Activated CD4-positive, alpha-beta T cell treated with anti-CD3 and anti-CD28 coated beads for 24 hours (primary cell): ENCODE measurements around the gene CPAMD8.
"Not testable (repeated sequence)": the region's sequence is repeated elsewhere in the genome, so short reads cannot be mapped to it uniquely, and the experiment has no call there.

Source experiments
- DNase-seq, 2 donors: peaks; one replicate each; pipeline ENCODE4 v3.0.0-alpha.2; 2020; ENCODE audit warnings: low read depth in 2 of 2

CPAMD8 gene

DNA sequence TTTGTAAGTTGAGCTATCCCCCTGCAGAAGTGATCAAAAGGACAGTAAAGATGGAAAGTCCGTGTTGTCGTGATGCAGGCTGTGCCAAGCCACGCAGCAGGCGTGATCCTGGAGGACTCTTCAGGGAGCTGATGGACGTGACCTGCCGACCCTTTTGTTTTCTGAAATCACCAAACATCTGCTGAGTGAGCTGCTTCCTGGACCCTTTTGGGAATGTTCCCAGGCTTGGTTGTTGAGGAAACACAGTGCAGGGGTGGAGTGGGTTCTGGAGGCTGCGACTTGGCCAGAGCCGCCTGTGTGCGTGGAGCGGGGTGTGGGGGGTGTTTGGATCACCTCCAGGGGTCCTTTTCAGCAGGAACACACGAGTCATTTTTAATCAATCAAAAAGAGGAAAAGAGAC, 15.4 kb upstream of the CPAMD8 start:
- no peak for DNase-seq

DNA sequence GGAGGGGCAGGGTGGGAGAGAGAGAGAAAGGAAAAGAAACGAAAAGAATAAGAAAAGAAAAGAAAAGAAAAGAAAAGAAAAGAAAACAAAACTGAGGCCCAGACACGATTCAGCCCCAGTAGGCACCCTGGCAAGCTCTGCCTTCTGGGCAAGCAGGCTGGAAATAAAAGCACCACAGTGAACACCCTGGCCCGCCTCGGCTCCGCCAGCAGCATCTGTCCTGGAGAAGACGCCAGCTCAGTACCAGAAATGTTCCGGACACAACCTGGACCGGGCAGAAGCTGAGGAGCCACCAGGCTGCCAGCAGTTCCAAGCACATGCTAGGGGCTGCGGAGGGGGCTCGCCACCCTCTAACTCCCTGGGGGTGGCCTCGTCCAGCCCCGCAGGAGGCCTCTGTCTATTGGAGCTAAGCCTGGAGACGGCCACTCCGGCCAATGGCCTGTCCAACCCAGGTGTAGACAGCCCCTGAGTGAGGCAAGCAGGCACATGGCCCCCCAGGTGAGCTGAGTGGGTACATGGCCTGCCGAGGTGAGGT, 11.4 kb upstream of the CPAMD8 start:
- no peak for DNase-seq

DNA sequence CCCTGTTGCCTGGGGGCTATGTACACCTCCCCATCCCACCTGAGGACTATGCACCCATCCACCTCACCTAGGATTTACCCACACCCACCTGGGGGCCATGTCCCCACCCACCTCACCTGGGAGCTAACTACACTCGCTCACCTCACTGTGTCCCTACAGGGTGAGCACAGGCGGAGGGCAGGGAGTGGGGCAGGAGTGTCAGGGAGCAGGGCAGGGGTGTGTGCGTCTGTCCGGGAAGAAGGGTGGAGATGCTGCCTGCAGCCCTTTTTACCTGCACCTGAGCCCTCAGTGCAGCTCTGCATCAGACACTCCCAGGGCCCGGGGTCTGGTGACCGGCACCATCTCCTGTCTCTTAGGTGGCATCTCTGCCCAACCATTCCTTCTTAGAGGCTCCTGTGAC, 10.6 kb upstream of the CPAMD8 start:
- no peak for DNase-seq

DNA sequence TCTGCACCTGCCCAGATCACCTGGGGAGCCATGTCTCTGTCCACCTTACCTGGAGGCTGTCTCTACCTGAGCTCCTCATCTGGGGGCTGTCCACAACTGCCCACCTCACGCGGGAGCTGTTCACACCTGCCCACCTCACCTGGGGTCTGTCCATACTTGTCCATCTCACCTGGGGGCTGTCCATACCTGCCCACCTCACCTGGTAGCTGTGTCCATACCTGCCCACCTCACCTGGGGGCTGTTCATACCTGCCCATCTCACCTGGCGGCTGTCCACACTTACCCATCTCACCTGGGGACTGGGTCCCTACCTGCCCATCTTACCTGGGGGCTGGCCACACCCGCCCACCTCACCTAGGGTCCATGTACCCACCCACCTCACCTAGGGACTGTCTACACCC, 10.0 kb upstream of the CPAMD8 start:
- DNase-seq = no peak

DNA sequence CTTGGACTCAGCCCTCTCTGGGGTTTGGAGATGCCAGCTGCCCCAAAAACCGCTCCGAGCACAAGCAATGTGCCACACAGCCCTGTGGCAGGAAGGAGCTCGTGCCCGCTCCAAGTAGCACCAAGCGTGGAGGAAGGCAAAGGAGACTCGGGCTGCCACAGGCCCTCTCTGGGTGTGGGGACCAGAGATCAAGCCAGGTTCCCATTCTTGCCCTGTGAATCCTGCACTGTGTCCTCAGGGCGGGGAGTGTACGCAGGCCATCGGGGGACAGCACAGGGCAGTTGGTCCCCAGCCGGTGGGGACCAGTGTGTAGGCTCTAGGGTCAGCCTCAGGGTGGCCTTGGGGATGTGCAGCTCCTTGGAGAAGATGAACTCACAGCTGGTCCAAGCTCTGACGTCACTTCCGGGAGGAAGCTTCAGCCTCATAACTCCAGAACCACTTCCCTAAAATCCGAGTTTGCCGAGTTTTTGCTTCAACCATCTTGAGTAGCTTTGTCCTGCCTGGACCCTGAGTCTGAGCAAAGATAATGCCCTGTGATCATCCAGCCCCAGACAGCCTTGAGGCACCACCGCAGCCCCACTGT, 9.3 kb upstream of the CPAMD8 start:
- no peak for DNase-seq

DNA sequence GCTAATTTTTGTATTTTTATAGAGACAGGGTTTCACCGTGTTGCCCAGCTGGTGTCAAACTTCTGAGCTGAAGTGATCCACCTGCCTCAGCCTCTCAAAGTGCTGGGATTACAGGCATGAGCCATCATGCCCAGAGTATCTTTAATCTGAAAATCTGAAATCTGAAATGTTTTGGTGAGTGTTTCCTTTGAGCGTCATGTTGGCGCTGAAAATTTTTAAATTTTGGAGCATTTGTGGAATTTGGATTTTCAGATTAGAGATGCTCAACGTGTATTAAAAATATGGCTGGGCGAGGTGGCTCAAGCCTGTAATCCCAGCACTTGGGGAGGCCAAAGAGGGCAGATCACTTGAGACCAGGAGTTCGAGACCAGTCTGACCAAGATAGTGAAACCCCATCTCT, 5.1 kb upstream of the CPAMD8 start:
- no peak for DNase-seq

DNA sequence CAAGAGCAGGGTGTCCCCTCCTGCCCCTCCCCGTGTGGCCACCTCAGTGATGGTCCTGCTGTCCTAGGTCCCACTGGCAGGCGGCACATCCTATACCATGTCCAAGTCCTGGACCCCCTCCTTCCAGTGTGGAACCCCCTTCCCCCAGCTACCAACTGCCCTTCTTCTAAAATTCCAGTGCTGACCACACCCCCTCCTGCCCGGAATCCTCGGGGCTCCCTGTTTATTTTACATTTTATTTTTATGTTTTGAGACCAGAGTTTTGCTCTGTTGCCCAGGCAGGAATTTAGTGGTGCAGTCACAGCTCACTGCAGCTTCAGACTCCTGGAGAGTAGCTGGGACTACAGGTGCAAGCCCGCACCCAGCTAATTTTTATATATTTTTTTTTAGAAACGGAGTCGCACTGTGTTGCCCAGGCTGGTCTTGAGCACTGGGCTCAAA, 945 bp upstream of the CPAMD8 start:
- no peak for DNase-seq

DNA sequence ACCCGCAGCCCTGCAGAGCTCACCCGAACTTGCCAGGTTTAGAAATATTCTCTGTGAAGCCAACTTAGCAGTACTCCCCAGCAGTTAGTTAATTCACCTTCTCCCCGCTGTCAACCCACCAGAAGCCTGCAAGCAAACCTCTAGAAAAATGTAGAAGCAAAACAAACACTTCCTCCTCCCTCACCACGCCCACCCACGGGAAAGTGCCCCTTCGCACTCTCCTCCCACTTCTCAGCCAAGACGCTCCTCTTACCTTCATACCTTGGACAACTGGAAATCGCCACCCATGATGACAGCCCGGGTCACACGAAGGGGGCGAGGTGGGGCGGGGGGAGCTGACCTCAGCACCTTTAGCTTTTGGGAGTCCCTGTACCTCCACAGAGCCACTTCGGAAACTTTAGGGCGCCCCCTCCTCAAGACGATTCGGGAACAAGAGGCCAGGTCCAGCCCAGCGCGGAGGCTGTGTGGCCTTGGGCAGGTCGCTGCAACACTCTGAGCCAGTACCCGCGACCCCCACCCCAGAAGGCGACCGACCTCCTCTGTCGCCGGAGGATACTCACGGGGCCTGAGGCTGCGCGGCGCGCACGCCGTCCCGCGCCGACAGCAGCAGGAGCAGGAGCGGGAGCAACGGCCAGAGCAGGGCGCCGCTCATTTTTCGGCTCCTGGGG, 485 bp downstream of the CPAMD8 start:
- no peak for DNase-seq

DNA sequence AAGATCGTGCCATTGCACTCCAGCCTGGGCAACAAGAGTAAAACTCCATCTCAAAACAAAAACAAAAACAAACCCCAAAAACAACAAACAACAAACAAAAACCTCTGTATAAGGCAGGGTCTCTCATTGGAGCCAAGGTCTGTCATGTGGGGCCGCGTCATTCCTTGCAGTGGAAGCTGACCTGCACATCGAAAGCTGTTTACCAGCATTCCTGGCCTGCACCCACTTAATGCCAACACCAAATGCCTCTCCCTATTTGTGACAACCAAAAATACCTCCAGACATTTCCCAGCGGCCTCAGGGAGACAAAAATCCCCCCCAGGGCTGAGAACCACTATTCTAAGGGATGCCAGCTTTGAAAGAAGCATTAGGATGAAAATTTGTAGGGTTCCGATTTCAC, 1.2 kb downstream of the CPAMD8 start:
- DNase-seq = no peak

DNA sequence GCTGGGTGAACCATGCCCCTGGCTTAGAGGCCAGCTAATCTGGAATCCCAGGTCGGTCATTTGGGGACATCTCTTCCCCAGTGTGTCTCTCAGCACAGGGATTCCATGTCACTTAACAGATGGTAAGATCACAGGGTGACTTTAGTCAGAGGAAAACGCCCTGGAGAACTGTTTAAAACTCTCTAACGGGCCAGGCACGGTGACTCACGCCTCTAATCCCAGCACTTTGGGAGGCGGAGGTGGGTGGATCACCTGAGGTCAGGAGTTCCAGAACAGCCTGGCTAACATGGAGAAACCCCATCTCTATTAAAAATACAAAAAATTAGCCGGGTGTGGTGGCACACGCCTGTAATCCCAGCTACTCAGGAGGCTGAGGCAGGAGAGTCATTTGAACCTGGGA, 1.7 kb downstream of the CPAMD8 start:
- DNase-seq = not testable (repeated sequence)

DNA sequence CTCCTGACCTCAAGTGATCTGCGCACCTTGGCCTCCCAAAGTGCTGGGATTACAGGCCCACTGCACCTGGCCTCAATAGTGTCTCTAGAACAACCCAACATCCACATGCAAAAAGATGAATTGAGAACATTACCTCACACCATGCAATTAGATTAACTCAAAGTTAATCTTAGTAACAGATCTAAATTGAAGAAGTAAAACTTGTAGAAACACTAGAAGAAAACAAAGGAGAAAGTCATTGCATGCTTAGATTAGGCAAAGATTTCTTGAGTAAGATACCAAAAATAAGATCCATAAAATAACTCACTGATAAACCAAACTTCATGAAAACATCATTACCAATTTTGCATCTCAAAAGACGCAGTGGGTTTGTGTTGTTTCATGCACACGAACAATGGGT, 2.8 kb downstream of the CPAMD8 start:
- DNase-seq = no peak

DNA sequence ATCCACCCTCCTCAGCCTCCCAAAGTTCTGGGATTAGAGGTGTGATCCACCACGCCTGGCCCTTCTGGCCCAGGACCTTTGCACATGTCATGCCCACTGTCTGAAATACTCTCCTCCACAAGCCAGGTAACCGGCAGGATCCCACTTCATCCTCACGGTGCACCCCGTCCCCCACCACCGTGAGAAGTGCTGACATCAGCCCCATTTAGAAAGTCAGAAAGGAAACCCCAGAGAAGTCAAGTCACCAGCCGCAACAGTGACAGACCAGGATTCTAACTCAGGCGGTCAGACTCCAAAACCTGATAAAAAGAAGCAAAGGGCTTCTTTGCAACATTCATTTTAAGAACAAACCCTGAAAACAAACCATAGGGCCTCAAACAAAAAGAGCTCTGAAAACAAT, 3.9 kb downstream of the CPAMD8 start:
- no peak for DNase-seq

DNA sequence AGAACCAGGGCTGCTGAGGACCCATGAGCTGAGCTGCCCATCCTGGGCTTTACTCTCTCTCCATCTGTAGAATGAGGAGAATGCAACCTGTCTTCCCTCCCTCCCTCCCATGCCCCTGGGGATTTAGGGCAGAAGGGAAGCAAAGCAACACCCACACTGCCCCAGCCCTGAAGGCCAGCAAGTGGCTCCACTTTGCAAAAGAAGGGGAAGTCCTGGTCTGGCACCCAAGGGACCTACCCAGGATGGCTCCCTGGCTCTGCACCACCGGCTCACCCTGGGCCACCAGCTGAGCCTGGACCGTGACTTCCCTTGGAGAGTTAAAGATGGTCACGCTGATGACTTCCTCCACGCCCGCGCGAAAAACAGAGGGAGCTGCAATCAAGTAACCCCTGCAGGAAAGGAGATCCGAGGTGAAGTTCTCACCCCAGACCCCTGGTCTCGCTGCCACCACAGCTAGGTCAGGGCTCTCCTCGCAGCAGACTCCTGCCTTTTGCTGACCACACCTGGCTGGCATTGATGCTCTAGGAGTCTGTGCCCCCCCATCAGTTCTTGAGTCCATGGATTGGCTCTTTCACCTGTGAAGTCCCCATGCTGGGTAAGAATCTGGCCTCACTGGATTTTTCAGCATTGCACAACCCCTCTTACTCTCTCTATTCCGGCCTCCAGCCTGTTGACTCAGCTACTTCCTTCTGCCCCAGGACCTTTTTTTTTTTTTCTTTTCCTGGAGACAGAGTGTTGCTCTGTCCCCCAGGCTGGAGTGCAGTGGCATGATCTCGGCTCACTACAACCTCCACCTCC, 4.6 kb downstream of the CPAMD8 start:
- no peak for DNase-seq

DNA sequence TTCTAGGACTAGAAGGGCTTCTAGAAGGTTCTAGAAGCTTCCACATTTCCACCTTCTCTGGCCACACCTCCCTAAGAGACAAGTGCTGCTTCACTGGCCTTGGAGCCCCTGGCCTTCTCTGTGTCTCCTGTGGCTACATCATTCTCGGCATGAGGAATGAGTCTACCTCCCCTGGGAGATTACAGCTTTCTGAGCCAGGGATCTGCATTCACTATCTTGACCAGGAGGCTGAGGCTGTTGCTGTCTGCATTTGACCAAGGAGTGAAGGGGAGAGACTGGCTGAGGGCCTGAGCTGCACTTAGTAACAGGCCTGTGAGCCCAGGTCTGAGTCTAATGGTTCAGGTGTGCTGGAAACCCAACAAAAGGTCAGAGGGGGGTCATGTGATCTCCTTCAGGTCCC, 5.3 kb downstream of the CPAMD8 start:
- no peak for DNase-seq

DNA sequence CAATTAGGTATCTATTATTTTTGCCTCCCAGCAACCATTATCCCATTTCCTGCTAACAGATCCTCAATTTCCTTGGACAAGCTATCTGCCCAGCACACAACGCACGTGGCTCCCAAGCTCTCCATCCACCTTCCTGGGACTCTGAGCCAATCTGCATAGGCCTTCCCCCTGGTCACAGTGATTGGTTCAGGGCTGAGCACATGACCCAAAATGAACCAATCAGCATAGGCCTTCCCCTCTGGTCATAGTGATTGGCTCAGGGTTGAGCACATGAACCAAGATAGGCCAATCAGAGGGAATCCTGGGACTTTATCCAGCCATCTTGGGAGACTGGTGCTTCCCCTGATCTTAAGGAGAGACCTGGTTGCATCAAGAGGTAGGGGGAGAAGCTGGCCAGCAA, 5.8 kb downstream of the CPAMD8 start:
- no peak for DNase-seq

DNA sequence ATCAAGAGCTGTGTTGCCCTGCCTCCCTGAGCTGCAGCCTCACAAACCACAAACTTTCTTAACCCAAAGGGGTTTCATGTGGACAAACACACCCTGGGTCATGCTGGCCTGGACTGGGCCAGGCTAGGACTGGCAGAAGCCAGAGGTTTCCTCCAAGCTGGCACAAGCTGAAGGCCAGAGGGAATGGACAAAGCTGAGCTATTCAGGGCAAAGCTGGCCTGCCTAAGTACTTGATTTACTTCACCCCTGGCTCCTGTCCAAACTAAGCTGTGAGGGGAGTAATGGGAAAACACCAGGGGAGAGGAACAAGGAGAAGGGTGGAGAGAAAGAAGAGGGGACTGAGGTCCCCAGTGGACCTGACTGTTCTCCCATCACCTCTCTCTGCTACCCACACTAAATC, 6.2 kb downstream of the CPAMD8 start:
- DNase-seq = no peak

DNA sequence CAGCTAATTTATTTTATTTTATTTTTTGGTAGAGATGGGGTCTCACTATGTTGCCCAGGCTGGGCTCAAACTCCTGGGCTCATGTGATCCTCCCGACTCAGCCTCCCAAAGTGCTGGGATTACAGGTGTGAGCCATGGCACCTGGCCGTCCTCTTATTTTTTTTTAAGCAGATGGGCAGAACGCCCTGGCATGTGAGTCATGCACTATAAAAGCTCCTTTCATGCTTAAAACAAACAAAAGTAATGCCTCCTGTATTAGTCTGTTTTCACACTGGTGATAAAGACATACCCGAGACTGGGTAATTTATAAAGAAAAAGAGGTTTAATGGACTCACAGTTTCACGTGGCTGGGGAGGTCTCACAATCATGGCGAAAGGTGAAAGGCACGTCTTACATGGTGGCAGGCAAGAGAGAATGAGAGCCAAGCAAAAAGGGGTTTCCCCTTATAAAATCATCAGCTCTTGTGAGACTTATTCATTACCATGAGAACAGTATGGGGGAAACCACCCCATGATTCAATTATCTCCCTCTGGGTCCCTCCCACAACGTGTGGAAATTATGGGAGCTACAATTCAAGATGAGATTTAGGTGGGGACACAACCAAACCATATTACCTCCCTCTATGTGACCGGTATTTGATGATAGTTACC, 12.3 kb downstream of the CPAMD8 start:
- DNase-seq = not testable (repeated sequence)

DNA sequence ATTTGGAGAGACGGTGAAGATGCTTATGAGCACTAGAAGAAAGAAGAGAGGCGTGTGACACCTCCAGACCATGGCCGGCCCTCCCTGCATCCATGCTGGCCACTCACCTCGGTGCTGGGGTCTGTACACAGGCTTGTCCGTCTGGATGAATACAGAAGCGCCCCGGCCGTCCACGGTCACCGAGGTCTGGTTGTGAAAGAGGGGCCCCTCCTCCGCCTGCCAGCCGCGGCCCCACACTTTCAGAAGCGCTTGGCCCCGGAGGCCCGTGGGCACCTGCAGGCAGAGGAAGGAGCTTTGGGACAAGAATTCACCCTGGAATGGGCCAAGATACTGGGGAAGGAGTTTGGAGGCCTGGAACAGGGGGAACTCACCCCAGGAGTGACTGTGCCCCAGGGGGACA, 15.1 kb downstream of the CPAMD8 start:
- no peak for DNase-seq

DNA sequence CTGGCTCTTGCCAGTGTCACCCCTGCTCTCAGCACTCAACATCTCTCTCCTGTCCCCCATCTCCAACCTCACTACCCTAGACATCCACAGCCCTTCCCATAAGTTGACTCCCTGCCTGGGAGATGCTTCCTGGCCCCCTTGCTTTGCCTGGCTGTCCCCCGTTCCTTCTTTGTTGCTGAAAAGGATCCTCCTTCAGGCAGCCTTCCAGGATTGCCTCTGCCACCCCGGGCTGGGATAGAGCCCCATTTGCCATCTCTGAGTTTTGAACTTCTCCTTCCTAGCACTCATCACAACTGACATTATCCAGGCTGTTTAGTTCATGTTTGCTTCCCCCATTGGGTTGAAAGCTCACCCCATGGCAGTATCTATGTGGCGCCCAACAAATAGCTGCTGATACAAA, 20.0 kb downstream of the CPAMD8 start:
- no peak for DNase-seq

DNA sequence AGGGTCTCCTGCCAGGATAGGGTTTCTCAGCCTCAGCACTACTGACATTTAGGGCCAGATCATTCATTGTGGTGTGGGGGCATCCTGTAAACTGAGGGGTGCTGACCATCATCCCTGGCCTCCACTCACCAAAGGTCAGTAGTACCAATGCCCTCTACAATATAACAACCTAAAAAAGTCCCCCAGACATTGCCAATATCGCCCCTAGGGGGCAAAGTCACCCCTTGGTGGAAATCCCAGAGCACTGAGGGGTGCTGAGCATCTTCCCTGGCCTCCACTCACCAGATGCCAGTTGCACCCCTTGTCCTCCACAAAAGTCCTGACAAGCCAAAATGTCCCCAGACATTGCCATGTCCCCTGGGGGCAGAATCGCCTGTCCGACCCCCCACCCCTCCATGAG, 21.6 kb downstream of the CPAMD8 start:
- DNase-seq = no peak

DNA sequence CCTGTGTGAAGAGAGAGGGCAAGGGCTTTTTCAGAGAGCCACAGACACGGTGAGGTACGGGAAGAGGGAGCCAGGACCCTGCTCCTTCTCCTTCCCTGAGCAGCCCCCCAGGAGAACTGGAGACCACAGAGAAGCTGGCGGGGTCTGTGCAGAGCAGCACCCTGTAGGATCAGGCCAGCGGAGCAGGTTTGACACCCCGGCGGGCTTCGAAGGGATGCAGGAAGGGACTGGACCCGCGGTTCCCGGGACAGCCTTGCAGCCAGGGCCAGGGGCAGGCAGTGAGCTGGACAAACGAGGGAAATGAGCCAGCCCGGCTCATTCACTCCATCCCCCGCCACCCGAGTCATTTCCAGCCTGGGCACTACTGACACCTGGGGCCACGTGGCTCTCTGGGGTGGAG, 22.2 kb downstream of the CPAMD8 start:
- DNase-seq = no peak

DNA sequence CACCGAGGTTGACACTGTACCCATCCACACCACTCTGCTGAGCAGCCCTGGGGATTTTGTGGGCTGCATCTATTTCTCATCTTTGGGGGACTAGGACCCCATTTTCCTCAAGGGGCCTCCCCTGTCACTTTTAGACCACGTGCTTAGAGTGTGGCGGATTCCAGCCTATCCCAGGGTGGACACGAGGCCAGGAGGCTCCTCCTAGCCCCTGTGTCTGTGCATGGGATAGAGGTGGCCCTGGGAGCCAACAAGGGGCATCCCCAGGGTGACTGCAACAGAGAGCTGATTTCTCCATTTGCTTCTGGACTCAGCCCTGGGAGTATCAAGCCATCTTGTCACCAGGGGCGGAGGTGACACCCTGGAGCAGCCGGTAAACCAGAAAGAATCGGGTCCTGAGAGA, 24.2 kb downstream of the CPAMD8 start:
- DNase-seq = no peak
